ENCODE measurements around the gene PCNX2.

DNA sequence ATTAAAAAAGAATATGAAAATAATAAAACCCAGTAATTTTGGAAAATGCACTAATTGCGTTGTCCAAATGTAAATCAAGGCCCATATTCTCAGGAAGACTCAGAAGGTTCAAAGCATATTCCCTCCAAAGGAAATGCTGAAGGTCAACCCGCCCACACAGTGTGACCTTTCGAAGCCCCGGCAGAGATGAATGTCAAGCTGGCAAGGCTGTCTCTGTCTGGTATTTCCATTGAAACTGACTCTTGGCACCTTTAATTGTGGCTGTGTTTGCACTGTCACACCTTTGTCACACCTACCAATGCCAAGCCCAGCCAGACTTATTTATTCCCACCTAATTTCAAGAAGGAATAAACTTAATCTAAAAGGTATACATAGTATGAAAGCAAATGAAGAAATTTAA is 262.6 kb downstream of the PCNX2 start:
- TF ChIP-seq POLR2A (IDR thresholded peaks at IDR 0.05) = no peak
- TF ChIP-seq, protein P1, sequence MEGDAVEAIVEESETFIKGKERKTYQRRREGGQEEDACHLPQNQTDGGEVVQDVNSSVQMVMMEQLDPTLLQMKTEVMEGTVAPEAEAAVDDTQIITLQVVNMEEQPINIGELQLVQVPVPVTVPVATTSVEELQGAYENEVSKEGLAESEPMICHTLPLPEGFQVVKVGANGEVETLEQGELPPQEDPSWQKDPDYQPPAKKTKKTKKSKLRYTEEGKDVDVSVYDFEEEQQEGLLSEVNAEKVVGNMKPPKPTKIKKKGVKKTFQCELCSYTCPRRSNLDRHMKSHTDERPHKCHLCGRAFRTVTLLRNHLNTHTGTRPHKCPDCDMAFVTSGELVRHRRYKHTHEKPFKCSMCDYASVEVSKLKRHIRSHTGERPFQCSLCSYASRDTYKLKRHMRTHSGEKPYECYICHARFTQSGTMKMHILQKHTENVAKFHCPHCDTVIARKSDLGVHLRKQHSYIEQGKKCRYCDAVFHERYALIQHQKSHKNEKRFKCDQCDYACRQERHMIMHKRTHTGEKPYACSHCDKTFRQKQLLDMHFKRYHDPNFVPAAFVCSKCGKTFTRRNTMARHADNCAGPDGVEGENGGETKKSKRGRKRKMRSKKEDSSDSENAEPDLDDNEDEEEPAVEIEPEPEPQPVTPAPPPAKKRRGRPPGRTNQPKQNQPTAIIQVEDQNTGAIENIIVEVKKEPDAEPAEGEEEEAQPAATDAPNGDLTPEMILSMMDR (IDR thresholded peaks at IDR 0.05) = no peak

All from lower leg skin (tissue), 3 donors.